Neural cell (in vitro differentiated cells): Measurements from ENCODE around the gene FOXO1.

ENCODE experiments used
- CTCF ChIP-seq: fragments of 450-650 bp; IDR thresholded peaks from 2 replicates; pipeline ENCODE4 v1.5.1; 2014; ENCODE audit warnings: antibody characterized with exemption, mild to moderate bottlenecking, moderate library complexity; ENCODE audit not compliant: poor library complexity, severe bottlenecking
- EP300 ChIP-seq: fragments of 450-650 bp; conservative IDR thresholded peaks from 2 replicates; pipeline ENCODE4 v1.6.1; 2014; ENCODE audit warnings: antibody characterized with exemption, mild to moderate bottlenecking, moderate library complexity; ENCODE audit not compliant: poor library complexity, severe bottlenecking
- EZH2 ChIP-seq: fragments of 200-600, 300-800 bp; shearing (Covaris generic), sonication (generic); IDR thresholded peaks from 2 replicates; pipeline ENCODE4 v1.6.1; 2014; ENCODE audit warnings: antibody characterized with exemption, low read length, borderline replicate concordance, mild to moderate bottlenecking; ENCODE audit not compliant: insufficient read depth, poor library complexity, severe bottlenecking
- POLR2AphosphoS5 ChIP-seq: IDR thresholded peaks from 2 replicates; pipeline ENCODE4 v1.6.1; 2012
- SMC3 ChIP-seq: fragments of 450-650 bp; conservative IDR thresholded peaks from 2 replicates; pipeline ENCODE4 v1.6.1; 2014; ENCODE audit warnings: antibody characterized with exemption, mild to moderate bottlenecking, moderate library complexity; ENCODE audit not compliant: poor library complexity
- TAF1 ChIP-seq: IDR thresholded peaks from 2 replicates; pipeline ENCODE4 v1.6.1; 2012; ENCODE audit warnings: low read depth
- TF ChIP-seq, protein P1 (sequence below): IDR thresholded peaks from 2 replicates; pipeline ENCODE4 v1.6.1; 2012; ENCODE audit warnings: borderline replicate concordance

DNA sequence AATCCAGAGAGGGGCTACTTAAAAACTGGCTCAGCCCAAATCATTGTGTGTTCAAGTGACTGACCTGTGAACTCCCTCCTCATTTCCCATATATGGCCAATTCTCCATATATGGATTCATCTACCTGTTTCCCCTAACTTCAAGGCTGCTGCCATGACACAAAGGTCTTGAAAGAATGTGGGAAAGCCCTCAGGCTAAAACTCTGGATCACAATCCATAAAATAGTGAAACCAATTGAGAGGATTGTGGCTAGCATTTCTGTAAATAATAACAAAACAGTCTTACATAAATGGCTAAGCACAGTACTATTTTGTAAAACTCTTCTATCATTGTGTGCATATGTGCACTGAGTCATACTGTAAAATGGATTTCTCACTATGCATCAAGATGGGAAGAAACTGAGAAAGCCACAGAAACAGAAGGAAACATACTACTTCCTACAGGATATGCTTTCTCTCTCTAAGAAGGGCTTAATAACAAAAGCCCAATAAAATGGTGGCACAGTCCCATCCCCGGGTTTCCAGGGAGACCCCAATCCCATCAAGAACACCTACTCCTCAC is 80.5 kb downstream of the FOXO1 start:
- TF ChIP-seq CTCF (no peak), EZH2 (no peak), SMC3 (no peak), EP300 (no peak), TAF1 (no peak), POLR2AphosphoS5 (no peak)
- TF ChIP-seq, protein P1, sequence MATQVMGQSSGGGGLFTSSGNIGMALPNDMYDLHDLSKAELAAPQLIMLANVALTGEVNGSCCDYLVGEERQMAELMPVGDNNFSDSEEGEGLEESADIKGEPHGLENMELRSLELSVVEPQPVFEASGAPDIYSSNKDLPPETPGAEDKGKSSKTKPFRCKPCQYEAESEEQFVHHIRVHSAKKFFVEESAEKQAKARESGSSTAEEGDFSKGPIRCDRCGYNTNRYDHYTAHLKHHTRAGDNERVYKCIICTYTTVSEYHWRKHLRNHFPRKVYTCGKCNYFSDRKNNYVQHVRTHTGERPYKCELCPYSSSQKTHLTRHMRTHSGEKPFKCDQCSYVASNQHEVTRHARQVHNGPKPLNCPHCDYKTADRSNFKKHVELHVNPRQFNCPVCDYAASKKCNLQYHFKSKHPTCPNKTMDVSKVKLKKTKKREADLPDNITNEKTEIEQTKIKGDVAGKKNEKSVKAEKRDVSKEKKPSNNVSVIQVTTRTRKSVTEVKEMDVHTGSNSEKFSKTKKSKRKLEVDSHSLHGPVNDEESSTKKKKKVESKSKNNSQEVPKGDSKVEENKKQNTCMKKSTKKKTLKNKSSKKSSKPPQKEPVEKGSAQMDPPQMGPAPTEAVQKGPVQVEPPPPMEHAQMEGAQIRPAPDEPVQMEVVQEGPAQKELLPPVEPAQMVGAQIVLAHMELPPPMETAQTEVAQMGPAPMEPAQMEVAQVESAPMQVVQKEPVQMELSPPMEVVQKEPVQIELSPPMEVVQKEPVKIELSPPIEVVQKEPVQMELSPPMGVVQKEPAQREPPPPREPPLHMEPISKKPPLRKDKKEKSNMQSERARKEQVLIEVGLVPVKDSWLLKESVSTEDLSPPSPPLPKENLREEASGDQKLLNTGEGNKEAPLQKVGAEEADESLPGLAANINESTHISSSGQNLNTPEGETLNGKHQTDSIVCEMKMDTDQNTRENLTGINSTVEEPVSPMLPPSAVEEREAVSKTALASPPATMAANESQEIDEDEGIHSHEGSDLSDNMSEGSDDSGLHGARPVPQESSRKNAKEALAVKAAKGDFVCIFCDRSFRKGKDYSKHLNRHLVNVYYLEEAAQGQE, result no peak
